GM12872 (cell line): ENCODE measurements around the gene CLEC16A.

Experiments used
- TF ChIP-seq, protein P1 (sequence below): IDR thresholded peaks from 3 replicates; pipeline ENCODE4 v1.5.1; 2011; ENCODE audit warnings: low read depth, mild to moderate bottlenecking, low read length, moderate library complexity; ENCODE audit not compliant: insufficient read depth

The CLEC16A gene

GRCh38 chr16:11107780-11108465 lies 163.6 kb downstream of the CLEC16A start:
- TF ChIP-seq, protein P1, sequence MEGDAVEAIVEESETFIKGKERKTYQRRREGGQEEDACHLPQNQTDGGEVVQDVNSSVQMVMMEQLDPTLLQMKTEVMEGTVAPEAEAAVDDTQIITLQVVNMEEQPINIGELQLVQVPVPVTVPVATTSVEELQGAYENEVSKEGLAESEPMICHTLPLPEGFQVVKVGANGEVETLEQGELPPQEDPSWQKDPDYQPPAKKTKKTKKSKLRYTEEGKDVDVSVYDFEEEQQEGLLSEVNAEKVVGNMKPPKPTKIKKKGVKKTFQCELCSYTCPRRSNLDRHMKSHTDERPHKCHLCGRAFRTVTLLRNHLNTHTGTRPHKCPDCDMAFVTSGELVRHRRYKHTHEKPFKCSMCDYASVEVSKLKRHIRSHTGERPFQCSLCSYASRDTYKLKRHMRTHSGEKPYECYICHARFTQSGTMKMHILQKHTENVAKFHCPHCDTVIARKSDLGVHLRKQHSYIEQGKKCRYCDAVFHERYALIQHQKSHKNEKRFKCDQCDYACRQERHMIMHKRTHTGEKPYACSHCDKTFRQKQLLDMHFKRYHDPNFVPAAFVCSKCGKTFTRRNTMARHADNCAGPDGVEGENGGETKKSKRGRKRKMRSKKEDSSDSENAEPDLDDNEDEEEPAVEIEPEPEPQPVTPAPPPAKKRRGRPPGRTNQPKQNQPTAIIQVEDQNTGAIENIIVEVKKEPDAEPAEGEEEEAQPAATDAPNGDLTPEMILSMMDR = no peak

DNA sequence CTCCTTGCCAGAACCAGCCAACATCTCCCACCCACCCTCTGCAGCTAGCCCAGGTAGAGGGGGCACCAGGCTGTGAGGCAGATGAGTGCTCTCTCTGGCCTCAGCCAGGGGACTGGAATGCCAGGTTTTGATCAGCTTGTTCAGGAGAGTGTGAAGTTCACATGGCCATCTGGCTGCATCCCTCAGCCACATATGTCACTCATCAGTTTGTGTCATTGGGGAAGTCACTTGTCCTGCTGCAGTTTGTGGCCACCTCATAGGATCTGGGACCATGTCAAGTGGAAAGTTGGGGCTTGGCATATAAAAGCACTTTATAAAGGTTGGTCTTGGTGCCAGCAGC lies 164.1 kb downstream of the CLEC16A start:
- TF ChIP-seq, protein P1 = no peak

DNA sequence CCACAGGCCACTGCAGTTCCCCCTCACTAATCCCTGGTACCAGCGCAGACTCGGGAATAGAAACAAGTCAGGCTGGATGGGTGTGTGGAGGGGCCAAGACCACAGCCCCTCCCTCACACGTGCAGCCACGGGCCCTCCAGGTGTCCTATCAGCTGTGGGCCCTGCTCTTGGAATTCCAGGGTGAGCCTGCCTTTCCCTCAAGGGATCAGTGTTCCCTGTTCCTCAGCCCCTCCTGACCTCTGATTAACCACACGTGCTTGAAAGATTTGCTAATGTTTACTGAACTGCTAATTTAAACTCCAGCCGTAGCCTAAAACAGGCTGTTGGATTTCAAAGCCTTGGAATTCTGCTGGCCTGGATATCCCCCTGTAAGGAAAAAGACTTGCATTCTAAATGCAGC lies 165.2 kb downstream of the CLEC16A start:
- TF ChIP-seq, protein P1 = no peak

GRCh38 chr16:11111150-11111549 lies 166.8 kb downstream of the CLEC16A start:
- TF ChIP-seq, protein P1 = no peak

- TF ChIP-seq, protein P1 = no peak
These were observed 167.7 kb downstream of the CLEC16A start for GRCh38 chr16:11111856-11112634.

- TF ChIP-seq, protein P1 = no peak
These were observed 168.5 kb downstream of the CLEC16A start for GRCh38 chr16:11112723-11113348.

DNA sequence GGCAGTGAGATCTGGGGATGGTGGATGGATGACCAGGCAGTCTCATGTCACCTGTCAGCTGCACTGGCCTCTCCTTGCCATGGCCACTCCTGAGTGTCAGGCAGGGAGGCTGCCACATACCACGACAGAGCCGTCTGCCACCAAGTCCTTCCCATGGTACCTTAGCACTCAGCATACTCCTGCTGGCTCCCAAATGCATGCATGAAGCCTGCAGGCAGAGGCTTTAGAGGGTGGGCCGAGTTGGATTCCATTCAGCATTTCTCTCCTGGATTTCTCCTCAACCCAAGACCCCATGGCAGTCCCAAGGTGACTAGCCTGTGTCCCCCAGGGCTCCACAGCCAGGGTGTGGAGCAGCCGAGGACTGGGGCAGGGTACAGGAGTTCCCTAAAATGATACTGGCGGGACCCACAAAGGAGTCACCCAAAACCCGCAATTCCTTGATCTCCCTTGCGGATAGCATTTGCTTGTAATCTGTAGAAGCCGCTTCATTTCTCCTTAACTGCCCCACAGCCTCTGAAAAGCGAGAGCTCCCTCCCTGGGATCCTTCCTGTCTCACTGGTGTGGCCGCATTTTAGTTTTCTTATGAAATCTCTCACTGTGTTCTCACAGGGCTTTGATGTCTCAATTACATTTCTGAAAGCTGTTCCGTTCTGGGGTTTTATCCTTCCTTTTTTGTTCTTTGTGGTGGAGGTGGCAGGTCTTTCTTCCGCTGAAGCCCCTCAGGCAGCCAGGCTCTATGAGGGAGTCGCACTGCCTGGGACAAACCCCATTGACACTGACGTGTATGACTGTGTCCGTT lies 170.2 kb downstream of the CLEC16A start:
- TF ChIP-seq, protein P1 = no peak
